GM12878 (cell line): ENCODE measurements around the gene TSPAN2. TPM values are rescaled to one million over a fixed set of nuclear protein-coding genes. Genes with fewer than 3 reads are reported as not detected.

ENCODE experiments used
- ATAC-seq: fragments of 200-7000 bp; cut with Tn5 transposase; 3 replicates; pipeline ENCODE4 v1.9.1; 2020; ENCODE audit warnings: mild to moderate bottlenecking, moderate library complexity
- BruUV-seq: library from RNA; stranded (reverse); fragments of 400-500 nt; replicated peaks from 2 replicates; lab custom pipeline; 2021; lab: Mats Ljungman, UMichigan
- CTCF ChIA-PET: fragments of 300-600 bp; sonication (Branson Sonifier 250); formaldehyde crosslinking; extraction: SDS; loops from one replicate; lab custom pipeline; 2021; ENCODE audit warnings: inconsistent platforms; lab: Yijun Ruan, JAX
- POLR2A ChIA-PET: fragments of 350-600 bp; formaldehyde crosslinking; extraction: SDS; loops from one replicate; lab custom pipeline; 2021; ENCODE audit warnings: inconsistent platforms; lab: Charles Lee
- RAD21 ChIA-PET: fragments of 300-600 bp; sonication (Branson Sonifier 250); formaldehyde crosslinking; loops from one replicate; lab custom pipeline; 2023; ENCODE audit warnings: antibody characterized with exemption; ENCODE audit not compliant: unreplicated experiment; lab: Charles Lee
- SMC1A ChIA-PET: fragments of 300-600 bp; sonication (Branson Sonifier 250); formaldehyde crosslinking; loops from one replicate; lab custom pipeline; 2023; ENCODE audit not compliant: unreplicated experiment, uncharacterized antibody; lab: Charles Lee
- DNase-seq: peaks from one replicate; pipeline ENCODE4 v3.0.0-alpha.2; 2011; ENCODE audit warnings: low read depth, low spot score
- FAIRE-seq: peaks from 3 replicates; lab custom pipeline; 2011; peaks lifted over from hg19 to GRCh38; lab: Jason Lieb, UNC
- H2AFZ ChIP-seq: 2 replicates; pipeline ENCODE4 v1.6.0; 2011; ENCODE audit warnings: low read depth, low read length, control low read depth; ENCODE audit not compliant: control insufficient read depth
- H3K27ac ChIP-seq: 2 replicates; pipeline ENCODE4 v1.5.1; 2011; ENCODE audit warnings: control low read depth; ENCODE audit not compliant: control insufficient read depth, insufficient read depth
- H3K27me3 ChIP-seq, 2 experiments: replicated peaks in 1 of 2; 2 replicates each; pipeline versions ENCODE4 v1.6.0 to v1.6.1; 2011; ENCODE audit warnings: low read length in 1 of 2; ENCODE audit not compliant: control insufficient read depth in 2 of 2, insufficient read depth in 2 of 2
- H3K36me3 ChIP-seq, 2 experiments: 2 replicates each; pipeline ENCODE4 v1.5.1; 2011; ENCODE audit warnings: low read length in 1 of 2; ENCODE audit not compliant: control insufficient read depth in 2 of 2, insufficient read depth in 2 of 2
- H3K4me1 ChIP-seq: 2 replicates; pipeline ENCODE4 v1.6.1; 2011; ENCODE audit warnings: mild to moderate bottlenecking, low read length, moderate library complexity, mixed read lengths; ENCODE audit not compliant: control insufficient read depth, insufficient read depth
- H3K4me2 ChIP-seq: 2 replicates; pipeline ENCODE4 v1.6.0; 2011; ENCODE audit warnings: control low read depth; ENCODE audit not compliant: control insufficient read depth, insufficient read depth
- H3K4me3 ChIP-seq: fragments of 200-600 bp; sonication (generic); 2 replicates; pipeline ENCODE4 v1.5.1; 2016
- H3K79me2 ChIP-seq: 2 replicates; pipeline ENCODE4 v1.6.0; 2011; ENCODE audit warnings: low read length; ENCODE audit not compliant: control insufficient read depth, insufficient read depth
- H3K9ac ChIP-seq: 2 replicates; pipeline ENCODE4 v1.8.0; 2011; ENCODE audit warnings: low read length, control low read depth, mixed read lengths; ENCODE audit not compliant: control insufficient read depth, insufficient read depth
- H3K9me3 ChIP-seq: replicated peaks from 3 replicates; pipeline ENCODE4 v1.5.1; 2011; ENCODE audit warnings: mild to moderate bottlenecking, low read length; ENCODE audit not compliant: control insufficient read depth, insufficient read depth
- H4K20me1 ChIP-seq: 2 replicates; pipeline ENCODE4 v1.6.0; 2011; ENCODE audit not compliant: control insufficient read depth, insufficient read depth
- BCLAF1 ChIP-seq: fragments of 450-650 bp; IDR thresholded peaks from 2 replicates; pipeline ENCODE4 v1.6.1; 2017; ENCODE audit warnings: antibody characterized with exemption, mild to moderate bottlenecking, moderate library complexity
- REST ChIP-seq: IDR thresholded peaks from 2 replicates; pipeline ENCODE4 v1.6.1; 2012; ENCODE audit warnings: mild to moderate bottlenecking, low read depth, low read length
- WGBS: methylation state at CpG from one replicate; pipeline ENCODE4 v1.1.6; 2016; ENCODE audit warnings: low lambda C conversion rate; ENCODE audit not compliant: insufficient replicate concordance, insufficient coverage; ENCODE audit errors: missing lambda C conversion rate; 5-methylcytosine and 5-hydroxymethylcytosine counted together
- in situ Hi-C: fragments of 300-500 bp; cut with MboI; formaldehyde crosslinking; loops from 9 replicates; pipeline ENCODE4 v1.14.3; 2018; ENCODE audit warnings: mixed read lengths
- intact Hi-C: fragments of 100-400 bp; cut with micrococcal nuclease; formaldehyde crosslinking; loops from one replicate; pipeline ENCODE4 v1.14.2; 2022; ENCODE audit not compliant: unreplicated experiment
- polyA plus RNA-seq, 11 experiments: library from polyadenylated mRNA; depleted of rRNA in 4 of 11; unstranded in 6 of 11; stranded (reverse) in 5 of 11; fragments of >200 nt; fragmentation: Nextera tagmentation in 4 of 11; fragmentation: Illumina TruSeq in 1 of 11; extraction: Ambion mirVana in 4 of 11; extraction: Trizol in 1 of 11; gene quantifications; 1 replicate in 1 of 11; 2 replicates in 10 of 11; pipeline versions ENCODE4 v1.2.1 to v1.2.3, GENCODE V29; 2011 to 2016; ENCODE audit warnings: inconsistent platforms in 2 of 11, missing spikeins in 2 of 11, low read depth in 1 of 11
- total RNA-seq, 4 experiments: library from RNA; depleted of rRNA in 3 of 4; stranded (reverse); fragments of >200 nt in 3 of 4; fragmentation: Illumina TruSeq in 1 of 4; extraction: Trizol in 1 of 4; gene quantifications; 2 replicates each; pipeline versions ENCODE4 v1.2.1 to v1.2.3, GENCODE V29; 2013 to 2021

Gene TSPAN2
- total and polyA plus RNA-seq, 10 of the 15 experiments (the other 5 are each of a cell fraction or from before 2014, with no cell fraction given), result under 0.01 to 0.73 TPM; not detected in 8

GRCh38 chr1:115115521-115116161 lies 26.3 kb upstream of the TSPAN2 start:
- Histone ChIP-seq H3K4me1 (no peaks in the 10 kb centered on the region), H3K27me3 (no peaks in the 10 kb centered on the region), H3K27ac (no peak overlapping the region), H3K4me3 (no peak overlapping the region), H3K9ac (no peak overlapping the region), H3K4me2 (no peak overlapping the region), H3K36me3 (no peaks in the 10 kb centered on the region), H3K79me2 (no peaks in the 10 kb centered on the region), H3K9me3 (no peaks in the 10 kb centered on the region), H2AFZ (no peak overlapping the region), H4K20me1 (peaks cover 4% of the 10 kb centered on the region; the same call in 1 of the 2 replicates)
- in situ Hi-C loops (no loop called here), intact Hi-C loops (no loop called here)
- ATAC-seq, result peak; percentile 47; the same call in 2 of the 3 replicates
- ChIA-PET RAD21 (interaction anchor here (0.6 to 2.0 kb wide), 5 partner anchors 16 to 138 kb away, joined by 3 to 6 read pairs (median 4); no protein-coding TSS in a partner anchor), POLR2A (no interaction called here), SMC1A (interaction anchor here (0.6 to 3.0 kb wide), 6 partner anchors 63 to 304 kb away, joined by 3 to 10 read pairs (median 4); no protein-coding TSS in a partner anchor), CTCF (interaction anchor here (0.6 to 3.5 kb wide), 5 partner anchors 27 to 481 kb away, joined by 3 to 13 read pairs (median 4); no protein-coding TSS in a partner anchor)
- TF ChIP-seq REST, result no peak
- TF ChIP-seq BCLAF1, result no peak
- DNase-seq, result no peak
- BruUV-seq, result no TSS peak
- 4% methylated on average over 6 of the region's 6 CpGs for WGBS
- FAIRE-seq, result no peak
